AG04450 (cell line): Measurements from ENCODE around the gene ZNHIT2. TPM values are rescaled to one million over a fixed set of nuclear protein-coding genes. Genes with fewer than 3 reads are reported as not detected.

Experiments used
- CTCF ChIA-PET: fragments of 300-600, 350-600 bp; formaldehyde crosslinking; extraction: SDS; loops from one replicate; lab custom pipeline; 2022; ENCODE audit warnings: antibody characterized with exemption, inconsistent platforms; lab: Charles Lee
- POLR2A ChIA-PET: fragments of 350-600 bp; formaldehyde crosslinking; extraction: SDS; loops from one replicate; lab custom pipeline; 2021; ENCODE audit warnings: antibody characterized with exemption, inconsistent platforms; lab: Yijun Ruan, JAX
- DNase-seq: peaks from one replicate; pipeline ENCODE4 v3.0.0-alpha.2; 2011; ENCODE audit warnings: low read depth, low spot score
- H3K27ac ChIP-seq: one replicate; pipeline ENCODE4 v1.5.1; 2012; ENCODE audit warnings: low read depth, low read length, control low read depth
- H3K27me3 ChIP-seq: one replicate; pipeline ENCODE4 v1.6.0; 2012; ENCODE audit warnings: low read length; ENCODE audit not compliant: control insufficient read depth, insufficient read depth
- H3K4me3 ChIP-seq: 2 replicates; pipeline ENCODE4 v1.5.1; 2011; ENCODE audit warnings: mild to moderate bottlenecking, low read depth, low read length, control low read depth
- H3K9me3 ChIP-seq: 2 replicates; pipeline ENCODE4 v1.5.1; 2012; ENCODE audit warnings: low read length; ENCODE audit not compliant: control insufficient read depth, insufficient read depth
- polyA plus RNA-seq: library from polyadenylated mRNA; depleted of rRNA; stranded (reverse); fragments of >200 nt; gene quantifications from 2 replicates; pipeline ENCODE4 v1.2.3, GENCODE V29; 2011; rRNA removed
- small RNA-seq: library from RNA; depleted of rRNA; stranded (forward); fragments of <200 nt; gene quantifications from one replicate; pipeline ENCODE3, GENCODE V24; 2012; ENCODE audit warnings: low read depth; ENCODE audit not compliant: insufficient read length
- TF ChIP-seq, protein P1 (sequence below): IDR thresholded peaks from 2 replicates; pipeline ENCODE4 v1.5.1; 2011; ENCODE audit warnings: low read depth, low read length, control low read depth, inconsistent platforms

The ZNHIT2 gene
- polyA plus RNA-seq, 1 experiment: 3.1 TPM

GRCh38 chr11:65067446-65067845 is 50.1 kb downstream of the ZNHIT2 start:
- DNase-seq: no peak
- TF ChIP-seq, protein P1, sequence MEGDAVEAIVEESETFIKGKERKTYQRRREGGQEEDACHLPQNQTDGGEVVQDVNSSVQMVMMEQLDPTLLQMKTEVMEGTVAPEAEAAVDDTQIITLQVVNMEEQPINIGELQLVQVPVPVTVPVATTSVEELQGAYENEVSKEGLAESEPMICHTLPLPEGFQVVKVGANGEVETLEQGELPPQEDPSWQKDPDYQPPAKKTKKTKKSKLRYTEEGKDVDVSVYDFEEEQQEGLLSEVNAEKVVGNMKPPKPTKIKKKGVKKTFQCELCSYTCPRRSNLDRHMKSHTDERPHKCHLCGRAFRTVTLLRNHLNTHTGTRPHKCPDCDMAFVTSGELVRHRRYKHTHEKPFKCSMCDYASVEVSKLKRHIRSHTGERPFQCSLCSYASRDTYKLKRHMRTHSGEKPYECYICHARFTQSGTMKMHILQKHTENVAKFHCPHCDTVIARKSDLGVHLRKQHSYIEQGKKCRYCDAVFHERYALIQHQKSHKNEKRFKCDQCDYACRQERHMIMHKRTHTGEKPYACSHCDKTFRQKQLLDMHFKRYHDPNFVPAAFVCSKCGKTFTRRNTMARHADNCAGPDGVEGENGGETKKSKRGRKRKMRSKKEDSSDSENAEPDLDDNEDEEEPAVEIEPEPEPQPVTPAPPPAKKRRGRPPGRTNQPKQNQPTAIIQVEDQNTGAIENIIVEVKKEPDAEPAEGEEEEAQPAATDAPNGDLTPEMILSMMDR: no peak
- Histone ChIP-seq H3K27ac (no peak overlapping the region), H3K27me3 (no peaks in the 10 kb centered on the region), H3K4me3 (no peak overlapping the region), H3K9me3 (no peaks in the 10 kb centered on the region; the same call in 1 of the 2 replicates)
- ChIA-PET CTCF (no interaction called here), POLR2A (no interaction called here)

DNA sequence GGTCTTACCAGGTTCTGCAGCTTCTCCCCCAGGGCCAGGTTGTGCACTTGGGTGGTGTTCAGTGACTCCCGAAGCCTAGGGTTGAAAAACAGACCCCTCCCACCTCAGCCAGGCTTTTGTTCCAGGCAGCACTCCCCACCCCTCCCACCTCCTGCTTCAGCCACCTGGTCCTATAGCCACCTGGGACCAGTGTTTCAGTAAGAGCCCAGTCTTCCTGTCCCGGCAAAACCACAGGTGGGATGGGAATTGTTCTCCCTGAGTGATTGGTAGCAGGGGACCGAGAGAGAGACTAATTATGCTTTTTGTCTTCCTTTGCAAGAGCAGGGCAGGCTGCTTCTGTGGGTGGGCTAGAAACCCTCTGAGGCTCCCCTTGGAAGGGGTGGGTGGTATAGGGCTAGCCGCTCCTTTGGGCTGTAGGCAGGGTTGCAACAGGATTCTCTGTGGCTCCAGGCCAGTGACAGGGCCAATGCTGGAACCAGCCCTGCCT is 50.7 kb downstream of the ZNHIT2 start:
- DNase-seq: no peak
- POLR2A ChIA-PET: no interaction called here
- CTCF ChIA-PET: no interaction called here
- Histone ChIP-seq H3K9me3 (no peaks in the 10 kb centered on the region; the same call in 1 of the 2 replicates), H3K27ac (no peak overlapping the region), H3K27me3 (no peaks in the 10 kb centered on the region), H3K4me3 (no peak overlapping the region)
- TF ChIP-seq, protein P1: no peak

Small RNAs within 50 kb of the gene (small RNA-seq; reads per million reads assigned to genes)
- gene HIGD1AP10 (not detected), gene PDCL2P2 (not detected), gene RNU2-23P (not detected)

Other genes starting within 250 kb of the ZNHIT2 start
- gene EHD1, start 239.1 kb downstream of the ZNHIT2 start, polyA plus RNA-seq: 56.1 and 77.7 TPM in 2 replicates
- 3.7 and 5.1 TPM in 2 replicates for gene ATG2A, start 200.5 kb downstream of the ZNHIT2 start, polyA plus RNA-seq
- 11.2 and 16.6 TPM in 2 replicates for gene PPP2R5B, start 193.0 kb downstream of the ZNHIT2 start, polyA plus RNA-seq
- not detected in 2 replicates for gene GPHA2, start 181.8 kb downstream of the ZNHIT2 start, polyA plus RNA-seq
- gene MAJIN, start 145.6 kb downstream of the ZNHIT2 start, polyA plus RNA-seq: not detected in 2 replicates
- gene BATF2, start 120.7 kb downstream of the ZNHIT2 start, polyA plus RNA-seq: 1.5 and 2.1 TPM in 2 replicates
- 60.7 and 76.5 TPM in 2 replicates for gene ARL2, start 103.5 kb downstream of the ZNHIT2 start, polyA plus RNA-seq
- gene SNX15, start 90.3 kb downstream of the ZNHIT2 start, polyA plus RNA-seq: 8.0 and 10.5 TPM in 2 replicates
- 4.5 and 5.3 TPM in 2 replicates for gene SAC3D1, start 76.5 kb downstream of the ZNHIT2 start, polyA plus RNA-seq
- 9.4 and 12.0 TPM in 2 replicates for gene NAALADL1, start 59.1 kb downstream of the ZNHIT2 start, polyA plus RNA-seq
- 4.2 and 5.2 TPM in 2 replicates for gene CDCA5, start 33.7 kb downstream of the ZNHIT2 start, polyA plus RNA-seq
- 30.9 and 39.1 TPM in 2 replicates for gene ZFPL1, start 33.5 kb downstream of the ZNHIT2 start, polyA plus RNA-seq
- gene VPS51, start 21.5 kb downstream of the ZNHIT2 start, polyA plus RNA-seq: 38.9 and 74.1 TPM in 2 replicates
- gene TM7SF2, start 5.8 kb downstream of the ZNHIT2 start, polyA plus RNA-seq: 10.3 and 15.1 TPM in 2 replicates
- gene FAU, start 4.4 kb upstream of the ZNHIT2 start, polyA plus RNA-seq: 426 and 504 TPM in 2 replicates
- gene MRPL49, start 4.6 kb upstream of the ZNHIT2 start, polyA plus RNA-seq: 54.2 and 55.7 TPM in 2 replicates
- 18.7 and 27.7 TPM in 2 replicates for gene SYVN1, start 16.8 kb upstream of the ZNHIT2 start, polyA plus RNA-seq
- gene SPDYC, start 52.5 kb upstream of the ZNHIT2 start, polyA plus RNA-seq: not detected in 2 replicates
- gene CAPN1, start 64.2 kb upstream of the ZNHIT2 start, polyA plus RNA-seq: 84.1 and 123 TPM in 2 replicates
- 10.4 and 14.1 TPM in 2 replicates for gene POLA2, start 144.3 kb upstream of the ZNHIT2 start, polyA plus RNA-seq
- 14.3 and 21.1 TPM in 2 replicates for gene CDC42EP2, start 197.2 kb upstream of the ZNHIT2 start, polyA plus RNA-seq
- gene DPF2, start 216.2 kb upstream of the ZNHIT2 start, polyA plus RNA-seq: 43.7 and 52.0 TPM in 2 replicates
- gene TIGD3, start 237.1 kb upstream of the ZNHIT2 start, polyA plus RNA-seq: 0.07 and 0.11 TPM in 2 replicates